NB4 (cell line): ENCODE results near the gene ELAVL1.

Source experiments
- CTCF ChIP-seq: IDR thresholded peaks from one replicate; pipeline ENCODE4 v1.5.1; 2012; ENCODE audit warnings: low read depth, low read length
- POLR2A ChIP-seq: IDR thresholded peaks from 2 replicates; pipeline ENCODE4 v1.6.1; 2011; ENCODE audit warnings: mild to moderate bottlenecking; ENCODE audit not compliant: insufficient read length; ENCODE audit errors: extremely low read depth
- TF ChIP-seq, protein P1 (sequence below): IDR thresholded peaks from 2 replicates; pipeline ENCODE4 v1.6.1; 2011; ENCODE audit warnings: low read depth, low read length

DNA sequence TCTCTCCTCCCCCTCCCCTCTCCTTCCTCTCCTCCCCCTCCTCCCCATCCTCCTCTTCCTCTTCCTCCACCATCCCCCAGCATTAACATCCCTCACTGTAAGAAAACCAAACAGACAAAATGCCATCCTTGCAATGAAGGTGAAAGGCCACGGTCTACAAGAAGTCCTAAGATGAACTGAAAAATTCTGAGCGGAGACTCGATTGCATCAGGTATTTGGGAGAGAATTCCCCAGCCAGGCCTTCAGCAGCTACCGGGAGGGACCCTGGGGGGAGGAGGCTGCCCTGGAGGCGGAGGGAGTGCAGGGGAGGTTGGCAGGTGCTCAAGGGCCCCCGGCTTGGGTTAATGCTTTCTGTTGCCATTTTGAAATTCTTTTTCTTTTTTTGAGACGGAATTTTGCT lies 51.9 kb downstream of the ELAVL1 start:
- TF ChIP-seq, protein P1, sequence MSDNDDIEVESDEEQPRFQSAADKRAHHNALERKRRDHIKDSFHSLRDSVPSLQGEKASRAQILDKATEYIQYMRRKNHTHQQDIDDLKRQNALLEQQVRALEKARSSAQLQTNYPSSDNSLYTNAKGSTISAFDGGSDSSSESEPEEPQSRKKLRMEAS, result no peak
- TF ChIP-seq CTCF, result no peak
- no peak for TF ChIP-seq POLR2A
